GM18858 (cell line): ENCODE results near the gene VPS37C.

ENCODE experiments used
- ATAC-seq: cut with Tn5 transposase; IDR thresholded peaks from one replicate; pipeline ENCODE4 v1.9.1; 2021; ENCODE audit not compliant: unreplicated experiment

Gene VPS37C

GRCh38 chr11:61119571-61119970 lies 41.7 kb downstream of the VPS37C start:
- no peak for ATAC-seq

GRCh38 chr11:61119055-61119454 lies 42.2 kb downstream of the VPS37C start:
- ATAC-seq = no peak

DNA sequence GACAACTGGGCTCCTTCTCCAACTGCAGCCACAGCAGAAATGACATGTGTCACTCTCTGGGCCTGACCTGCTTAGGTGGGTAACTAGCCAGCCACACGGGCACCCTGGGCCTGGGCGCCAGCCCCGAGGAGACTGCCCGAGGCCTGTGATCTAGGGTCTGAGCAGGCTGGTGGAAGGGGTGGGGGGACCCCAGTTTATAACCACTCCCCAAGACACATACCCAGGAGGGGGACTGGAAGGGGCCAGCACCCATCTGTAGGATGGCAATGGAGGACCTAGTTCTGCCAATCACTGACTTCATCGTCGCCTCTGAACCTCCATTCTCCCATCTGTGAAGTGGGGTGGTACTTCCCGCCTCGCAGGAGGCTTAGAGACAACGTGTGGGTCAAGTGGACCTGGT lies 42.8 kb downstream of the VPS37C start:
- no peak for ATAC-seq

DNA sequence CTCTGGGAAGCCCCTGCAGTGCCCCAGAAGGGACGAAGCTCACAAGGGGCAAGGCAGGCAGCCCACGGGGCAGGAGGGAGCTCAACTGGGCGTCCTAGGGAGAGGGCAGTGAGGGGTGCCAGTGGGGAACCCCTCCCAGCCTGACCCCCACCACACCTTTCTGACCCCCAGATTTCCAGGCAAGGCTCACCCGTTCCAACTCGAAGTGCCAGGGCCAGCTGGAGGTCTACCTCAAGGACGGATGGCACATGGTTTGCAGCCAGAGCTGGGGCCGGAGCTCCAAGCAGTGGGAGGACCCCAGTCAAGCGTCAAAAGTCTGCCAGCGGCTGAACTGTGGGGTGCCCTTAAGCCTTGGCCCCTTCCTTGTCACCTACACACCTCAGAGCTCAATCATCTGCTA lies 43.2 kb downstream of the VPS37C start:
- ATAC-seq = no peak

- ATAC-seq = no peak
Observed at GRCh38 chr11:61117168-61117520, 44.1 kb downstream of the VPS37C start.

DNA sequence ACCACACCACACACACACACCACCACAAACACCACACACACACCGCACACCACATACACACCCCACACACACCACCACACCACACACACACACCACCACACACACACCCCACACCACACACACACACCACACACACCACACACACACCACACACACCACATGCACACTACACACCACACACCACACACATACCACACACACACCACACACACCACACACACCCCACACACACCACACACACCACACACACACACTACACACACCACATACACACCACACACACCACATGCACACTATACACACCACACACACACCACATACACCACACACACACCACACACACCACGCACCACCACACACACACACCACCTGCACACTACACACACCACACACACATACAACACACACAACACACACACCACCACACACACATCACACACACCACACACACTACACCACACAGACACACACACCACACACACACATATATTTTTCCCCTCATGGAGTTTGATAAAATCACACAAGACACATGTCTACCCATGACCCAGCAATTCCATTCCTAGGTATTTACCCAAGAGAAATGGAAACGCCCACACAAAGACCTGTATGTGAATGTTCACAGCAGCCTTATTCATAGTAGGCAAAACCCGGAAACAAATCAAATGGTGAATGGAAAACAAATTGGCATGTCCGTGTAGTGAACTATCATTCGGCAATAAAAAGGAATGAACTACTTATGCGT lies 44.6 kb downstream of the VPS37C start:
- no peak for ATAC-seq

DNA sequence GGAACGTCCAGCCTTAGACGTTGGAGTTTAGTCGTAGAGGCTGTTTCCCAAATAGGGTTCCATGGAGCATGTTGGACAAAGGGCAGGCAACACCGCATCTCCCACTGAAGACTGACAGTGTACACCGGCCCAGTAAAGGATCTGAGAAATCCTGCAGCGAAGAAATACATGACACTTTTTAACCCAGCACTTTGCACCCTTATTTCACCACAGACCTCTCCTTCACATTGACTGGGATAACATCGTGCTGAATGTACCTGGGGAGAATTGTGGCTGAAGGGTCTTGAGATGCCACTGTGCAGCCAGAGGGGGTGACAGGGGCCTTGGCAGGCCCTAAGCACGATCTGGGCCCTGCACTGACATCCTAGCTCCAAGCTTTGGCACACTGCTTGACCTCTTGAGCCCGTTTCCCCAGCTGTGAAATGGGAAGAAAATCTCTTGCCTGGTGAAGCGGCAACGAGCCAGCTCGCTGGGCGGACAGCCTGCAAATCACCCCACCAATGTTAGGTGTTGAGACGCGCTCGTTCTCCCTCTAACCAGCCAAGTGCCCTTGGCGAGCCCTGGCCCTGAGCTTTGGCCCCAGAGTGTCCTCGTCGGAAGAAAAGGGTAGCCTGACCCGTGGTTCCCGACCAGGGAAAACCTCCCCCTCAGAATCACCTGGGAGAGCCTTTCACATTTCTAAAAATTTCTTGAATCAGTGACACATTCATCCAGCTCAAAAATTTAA lies 45.6 kb downstream of the VPS37C start:
- ATAC-seq = no peak

DNA sequence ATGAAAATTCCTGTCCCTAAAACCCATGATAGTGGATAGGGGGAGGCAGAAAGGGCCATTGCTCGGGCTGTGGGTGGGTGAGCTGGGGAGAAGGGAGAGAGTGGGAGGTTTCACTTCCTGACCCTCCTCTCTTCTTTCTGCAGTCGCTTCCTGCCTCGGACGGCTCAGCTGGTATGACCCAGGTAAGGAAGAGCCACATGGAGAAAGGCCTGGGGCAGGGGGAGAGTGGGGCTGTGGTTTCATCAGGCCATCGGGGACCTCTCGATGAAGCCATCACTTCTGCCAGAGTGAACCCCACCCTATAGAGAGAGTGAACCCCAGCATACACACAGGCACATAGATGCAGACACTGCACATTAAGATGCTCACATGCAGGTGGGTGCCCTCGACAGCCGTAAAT lies 46.3 kb downstream of the VPS37C start:
- no peak for ATAC-seq

GRCh38 chr11:61113201-61113600 lies 48.0 kb downstream of the VPS37C start:
- ATAC-seq = no peak

DNA sequence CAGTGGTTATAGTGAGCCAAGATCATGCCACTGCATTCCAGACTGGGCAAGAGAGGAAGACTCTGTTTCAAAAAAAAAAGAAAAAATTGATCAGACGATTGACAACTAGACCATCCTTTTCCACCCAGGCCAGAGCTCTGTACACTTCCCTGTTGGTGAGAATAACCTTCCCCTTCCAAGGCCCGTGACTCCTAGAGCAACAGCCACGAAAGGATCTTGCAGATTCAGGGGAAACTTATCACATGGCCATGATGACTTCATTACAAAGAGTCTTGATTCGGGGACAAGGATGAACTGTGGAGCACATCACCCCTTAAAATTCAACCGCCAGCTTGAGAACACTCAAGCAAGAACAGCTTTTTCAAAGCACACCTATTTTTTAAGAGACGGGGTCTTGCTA lies 48.7 kb downstream of the VPS37C start:
- no peak for ATAC-seq

- no peak for ATAC-seq
Observed at GRCh38 chr11:61111786-61112517, 49.3 kb downstream of the VPS37C start.

- no peak for ATAC-seq
Observed at GRCh38 chr11:61111050-61111435, 50.2 kb downstream of the VPS37C start.

GRCh38 chr11:61110255-61111049 lies 50.8 kb downstream of the VPS37C start:
- ATAC-seq = no peak

DNA sequence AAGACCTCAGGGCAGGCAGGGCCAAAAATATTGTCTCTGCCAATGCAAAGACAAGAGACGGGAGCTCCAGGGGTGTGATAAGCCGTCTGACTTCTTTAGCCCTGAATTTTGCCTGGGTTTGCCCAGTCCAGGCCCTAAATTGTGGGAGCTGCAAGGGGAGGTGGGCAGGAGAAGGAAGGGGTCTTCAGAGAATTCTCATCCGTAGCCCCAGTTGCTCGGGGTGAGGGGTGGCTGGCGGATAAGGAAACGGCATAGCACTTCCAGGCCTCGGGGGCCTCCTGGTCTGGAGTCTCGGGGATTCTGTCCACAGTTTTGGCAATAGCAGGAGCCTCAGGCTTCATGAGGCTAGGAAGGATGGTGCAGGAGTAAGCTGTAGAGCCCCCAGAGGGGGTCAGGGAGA lies 51.6 kb downstream of the VPS37C start:
- ATAC-seq = no peak

GRCh38 chr11:61108847-61109585 lies 52.2 kb downstream of the VPS37C start:
- ATAC-seq = no peak

DNA sequence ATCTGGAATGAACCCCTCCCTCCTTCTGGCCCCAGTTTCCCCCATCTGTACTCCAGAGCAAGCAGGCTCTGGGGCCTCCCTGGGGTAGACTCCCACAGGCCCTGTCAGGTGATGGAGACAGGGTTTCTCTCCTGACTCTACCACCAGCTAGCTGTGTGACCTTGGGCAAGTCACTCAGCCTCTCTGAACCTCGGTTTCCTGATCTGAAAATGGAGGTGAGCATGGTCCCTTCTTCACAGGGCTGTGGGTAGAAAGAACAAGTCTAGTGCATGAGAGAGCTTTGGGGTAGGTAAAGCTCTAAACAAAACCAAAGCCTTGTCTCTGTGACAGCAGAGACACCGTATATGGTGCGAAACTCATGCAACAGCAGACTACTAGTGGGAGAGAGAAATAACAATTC lies 53.3 kb downstream of the VPS37C start:
- no peak for ATAC-seq

GRCh38 chr11:61106894-61107470 lies 54.2 kb downstream of the VPS37C start:
- no peak for ATAC-seq

GRCh38 chr11:61106296-61106695 lies 54.9 kb downstream of the VPS37C start:
- ATAC-seq = no peak

DNA sequence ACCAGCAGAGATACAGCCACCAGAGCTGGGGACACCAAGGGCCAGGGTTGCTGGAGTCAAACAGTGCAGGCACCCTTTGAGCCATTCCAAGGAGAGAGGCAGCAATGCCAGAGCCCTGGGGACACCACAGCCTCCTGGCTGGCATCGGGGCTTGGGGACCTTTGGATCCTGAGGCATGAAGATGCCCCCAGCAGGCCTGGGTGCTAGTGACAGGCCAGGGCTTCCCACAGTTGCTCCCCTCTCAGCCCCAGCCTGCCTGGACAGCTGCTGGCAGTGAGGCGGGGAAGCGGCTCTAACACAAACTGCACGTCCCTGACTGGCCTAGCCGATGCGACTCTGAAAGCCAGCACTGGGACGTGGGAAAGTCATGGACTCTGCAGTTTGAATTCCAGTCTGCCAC lies 56.3 kb downstream of the VPS37C start:
- no peak for ATAC-seq

- no peak for ATAC-seq
Observed at GRCh38 chr11:61103851-61104423, 57.3 kb downstream of the VPS37C start.
